ENCODE results near the gene KCNJ12. TPM values are rescaled to one million over a fixed set of nuclear protein-coding genes. Genes with fewer than 3 reads are reported as not detected.

Gene KCNJ12
- total RNA-seq, 1 experiment from 2014 or later = 0.14 TPM

Other genes with a start within 250 kb of the KCNJ12 start
- 16.2 and 37.0 TPM in 2 replicates for gene DHRS7B, start 249.4 kb upstream of the KCNJ12 start, total RNA-seq (2014; rRNA removed; shearing (Covaris generic))
- gene TMEM11, start 162.2 kb upstream of the KCNJ12 start, total RNA-seq (2014; rRNA removed; shearing (Covaris generic)) = 15.7 and 33.0 TPM in 2 replicates
- 0.21 and 0.81 TPM in 2 replicates for gene NATD1, start 122.9 kb upstream of the KCNJ12 start, total RNA-seq (2014; rRNA removed; shearing (Covaris generic))
- 5.8 and 7.6 TPM in 2 replicates for gene MAP2K3, start 91.6 kb upstream of the KCNJ12 start, total RNA-seq (2014; rRNA removed; shearing (Covaris generic))

All from H4 (cell line).